NCI-H1092 (cell line): ENCODE measurements around the gene HTR5A.
"Not testable (repeated sequence)": the region's sequence is repeated elsewhere in the genome, so short reads cannot be mapped to it uniquely, and the experiment has no call there.

Experiments used
- DNase-seq: peaks from one replicate; lab custom pipeline; 2025; lab: John Stamatoyannopoulos, UW

Gene HTR5A

GRCh38 chr7:155069992-155070751 is at the start of gene HTR5A:
Gene HTR5A (plus strand): TSS chr7:155070324. CDS start chr7:155070900, 576 bp downstream.
- DNase-seq = peak; percentile 78

- no peak for DNase-seq
These were observed 49.1 kb upstream of the HTR5A start for GRCh38 chr7:155020996-155021395.

- DNase-seq = no peak
These were observed 48.4 kb upstream of the HTR5A start for GRCh38 chr7:155021699-155022145.

- DNase-seq = no peak
These were observed 42.2 kb upstream of the HTR5A start for GRCh38 chr7:155027879-155028278.

- DNase-seq = peak; percentile 27
These were observed 37.1 kb upstream of the HTR5A start for GRCh38 chr7:155032978-155033377.

GRCh38 chr7:155034495-155034894 is 35.6 kb upstream of the HTR5A start:
- DNase-seq = not testable (repeated sequence)

- DNase-seq = no peak
These were observed 31.8 kb upstream of the HTR5A start for GRCh38 chr7:155038335-155038734.

GRCh38 chr7:155043756-155044155 is 26.4 kb upstream of the HTR5A start:
- DNase-seq = no peak

- DNase-seq = no peak
These were observed 22.1 kb upstream of the HTR5A start for GRCh38 chr7:155048006-155048405.

- DNase-seq = no peak
These were observed 18.8 kb upstream of the HTR5A start for GRCh38 chr7:155051355-155051754.

GRCh38 chr7:155053002-155053401 is 17.1 kb upstream of the HTR5A start:
- DNase-seq = no peak

GRCh38 chr7:155054761-155055160 is 15.4 kb upstream of the HTR5A start:
- no peak for DNase-seq

GRCh38 chr7:155057076-155057475 is 13.0 kb upstream of the HTR5A start:
- DNase-seq = no peak

GRCh38 chr7:155058896-155059295 is 11.2 kb upstream of the HTR5A start:
- DNase-seq = no peak

- no peak for DNase-seq
These were observed 10.4 kb upstream of the HTR5A start for GRCh38 chr7:155059703-155060102.

- no peak for DNase-seq
These were observed 7.7 kb upstream of the HTR5A start for GRCh38 chr7:155062411-155062810.

- no peak for DNase-seq
These were observed 5.9 kb upstream of the HTR5A start for GRCh38 chr7:155064186-155064585.

GRCh38 chr7:155066417-155066950 is 3.6 kb upstream of the HTR5A start:
- DNase-seq = peak; percentile 92

- no peak for DNase-seq
These were observed 1.1 kb downstream of the HTR5A start for GRCh38 chr7:155071121-155071651.

GRCh38 chr7:155071916-155072571 is 1.9 kb downstream of the HTR5A start:
- DNase-seq = no peak

- DNase-seq = no peak
These were observed 3.8 kb downstream of the HTR5A start for GRCh38 chr7:155073922-155074321.

GRCh38 chr7:155084021-155084420 is 13.9 kb downstream of the HTR5A start:
- DNase-seq = no peak

- no peak for DNase-seq
These were observed 14.8 kb downstream of the HTR5A start for GRCh38 chr7:155084969-155085368.
